ENCODE results near the gene ZC3H11A. TPM values are rescaled to one million over a fixed set of nuclear protein-coding genes. Genes with fewer than 3 reads are reported as not detected.
A peak's percentile ranks its signal among the peaks of the same experiment; 100 is the strongest.

ZC3H11A gene
- total and polyA plus RNA-seq, 2 experiments from 2014 or later = 28.2 to 97.3 TPM

DNA sequence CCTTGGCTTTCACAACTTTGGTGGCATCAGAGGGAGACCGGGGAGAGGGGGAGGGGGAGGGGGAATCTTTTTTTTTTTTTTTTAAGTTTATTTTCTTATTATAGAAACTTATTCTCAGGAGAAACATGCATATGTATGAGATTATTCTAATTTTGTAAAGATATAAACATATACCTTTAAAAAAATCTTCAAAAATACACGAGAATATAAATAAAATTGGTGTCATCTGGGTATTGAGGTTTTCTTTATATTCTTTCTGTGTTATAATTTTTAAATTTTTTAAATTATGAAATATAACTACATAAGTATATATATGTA lies 47.1 kb downstream of the ZC3H11A start (continued):
- TF ChIP-seq, protein P1, sequence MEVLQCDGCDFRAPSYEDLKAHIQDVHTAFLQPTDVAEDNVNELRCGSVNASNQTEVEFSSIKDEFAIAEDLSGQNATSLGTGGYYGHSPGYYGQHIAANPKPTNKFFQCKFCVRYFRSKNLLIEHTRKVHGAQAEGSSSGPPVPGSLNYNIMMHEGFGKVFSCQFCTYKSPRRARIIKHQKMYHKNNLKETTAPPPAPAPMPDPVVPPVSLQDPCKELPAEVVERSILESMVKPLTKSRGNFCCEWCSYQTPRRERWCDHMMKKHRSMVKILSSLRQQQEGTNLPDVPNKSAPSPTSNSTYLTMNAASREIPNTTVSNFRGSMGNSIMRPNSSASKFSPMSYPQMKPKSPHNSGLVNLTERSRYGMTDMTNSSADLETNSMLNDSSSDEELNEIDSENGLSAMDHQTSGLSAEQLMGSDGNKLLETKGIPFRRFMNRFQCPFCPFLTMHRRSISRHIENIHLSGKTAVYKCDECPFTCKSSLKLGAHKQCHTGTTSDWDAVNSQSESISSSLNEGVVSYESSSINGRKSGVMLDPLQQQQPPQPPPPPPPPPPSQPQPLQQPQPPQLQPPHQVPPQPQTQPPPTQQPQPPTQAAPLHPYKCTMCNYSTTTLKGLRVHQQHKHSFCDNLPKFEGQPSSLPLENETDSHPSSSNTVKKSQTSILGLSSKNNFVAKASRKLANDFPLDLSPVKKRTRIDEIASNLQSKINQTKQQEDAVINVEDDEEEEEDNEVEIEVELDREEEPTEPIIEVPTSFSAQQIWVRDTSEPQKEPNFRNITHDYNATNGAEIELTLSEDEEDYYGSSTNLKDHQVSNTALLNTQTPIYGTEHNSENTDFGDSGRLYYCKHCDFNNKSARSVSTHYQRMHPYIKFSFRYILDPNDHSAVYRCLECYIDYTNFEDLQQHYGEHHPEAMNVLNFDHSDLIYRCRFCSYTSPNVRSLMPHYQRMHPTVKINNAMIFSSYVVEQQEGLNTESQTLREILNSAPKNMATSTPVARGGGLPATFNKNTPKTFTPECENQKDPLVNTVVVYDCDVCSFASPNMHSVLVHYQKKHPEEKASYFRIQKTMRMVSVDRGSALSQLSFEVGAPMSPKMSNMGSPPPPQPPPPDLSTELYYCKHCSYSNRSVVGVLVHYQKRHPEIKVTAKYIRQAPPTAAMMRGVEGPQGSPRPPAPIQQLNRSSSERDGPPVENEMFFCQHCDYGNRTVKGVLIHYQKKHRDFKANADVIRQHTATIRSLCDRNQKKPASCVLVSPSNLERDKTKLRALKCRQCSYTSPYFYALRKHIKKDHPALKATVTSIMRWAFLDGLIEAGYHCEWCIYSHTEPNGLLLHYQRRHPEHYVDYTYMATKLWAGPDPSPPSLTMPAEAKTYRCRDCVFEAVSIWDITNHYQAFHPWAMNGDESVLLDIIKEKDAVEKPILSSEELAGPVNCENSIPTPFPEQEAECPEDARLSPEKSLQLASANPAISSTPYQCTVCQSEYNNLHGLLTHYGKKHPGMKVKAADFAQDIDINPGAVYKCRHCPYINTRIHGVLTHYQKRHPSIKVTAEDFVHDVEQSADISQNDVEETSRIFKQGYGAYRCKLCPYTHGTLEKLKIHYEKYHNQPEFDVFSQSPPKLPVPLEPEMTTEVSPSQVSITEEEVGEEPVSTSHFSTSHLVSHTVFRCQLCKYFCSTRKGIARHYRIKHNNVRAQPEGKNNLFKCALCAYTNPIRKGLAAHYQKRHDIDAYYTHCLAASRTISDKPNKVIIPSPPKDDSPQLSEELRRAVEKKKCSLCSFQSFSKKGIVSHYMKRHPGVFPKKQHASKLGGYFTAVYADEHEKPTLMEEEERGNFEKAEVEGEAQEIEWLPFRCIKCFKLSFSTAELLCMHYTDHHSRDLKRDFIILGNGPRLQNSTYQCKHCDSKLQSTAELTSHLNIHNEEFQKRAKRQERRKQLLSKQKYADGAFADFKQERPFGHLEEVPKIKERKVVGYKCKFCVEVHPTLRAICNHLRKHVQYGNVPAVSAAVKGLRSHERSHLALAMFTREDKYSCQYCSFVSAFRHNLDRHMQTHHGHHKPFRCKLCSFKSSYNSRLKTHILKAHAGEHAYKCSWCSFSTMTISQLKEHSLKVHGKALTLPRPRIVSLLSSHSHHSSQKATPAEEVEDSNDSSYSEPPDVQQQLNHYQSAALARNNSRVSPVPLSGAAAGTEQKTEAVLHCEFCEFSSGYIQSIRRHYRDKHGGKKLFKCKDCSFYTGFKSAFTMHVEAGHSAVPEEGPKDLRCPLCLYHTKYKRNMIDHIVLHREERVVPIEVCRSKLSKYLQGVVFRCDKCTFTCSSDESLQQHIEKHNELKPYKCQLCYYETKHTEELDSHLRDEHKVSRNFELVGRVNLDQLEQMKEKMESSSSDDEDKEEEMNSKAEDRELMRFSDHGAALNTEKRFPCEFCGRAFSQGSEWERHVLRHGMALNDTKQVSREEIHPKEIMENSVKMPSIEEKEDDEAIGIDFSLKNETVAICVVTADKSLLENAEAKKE (CRISPR knock-in tag; IDR thresholded peaks at IDR 0.05) = no peak
- TF ChIP-seq STAT1 (IDR thresholded peaks at IDR 0.05; ENCODE audit: unreplicated experiment) (no peak), ZNF114 (CRISPR knock-in tag; IDR thresholded peaks at IDR 0.05) (no peak), JUNB (IDR thresholded peaks at IDR 0.05; ENCODE audit: unreplicated experiment) (no peak)
- TF ChIP-seq, protein P2, sequence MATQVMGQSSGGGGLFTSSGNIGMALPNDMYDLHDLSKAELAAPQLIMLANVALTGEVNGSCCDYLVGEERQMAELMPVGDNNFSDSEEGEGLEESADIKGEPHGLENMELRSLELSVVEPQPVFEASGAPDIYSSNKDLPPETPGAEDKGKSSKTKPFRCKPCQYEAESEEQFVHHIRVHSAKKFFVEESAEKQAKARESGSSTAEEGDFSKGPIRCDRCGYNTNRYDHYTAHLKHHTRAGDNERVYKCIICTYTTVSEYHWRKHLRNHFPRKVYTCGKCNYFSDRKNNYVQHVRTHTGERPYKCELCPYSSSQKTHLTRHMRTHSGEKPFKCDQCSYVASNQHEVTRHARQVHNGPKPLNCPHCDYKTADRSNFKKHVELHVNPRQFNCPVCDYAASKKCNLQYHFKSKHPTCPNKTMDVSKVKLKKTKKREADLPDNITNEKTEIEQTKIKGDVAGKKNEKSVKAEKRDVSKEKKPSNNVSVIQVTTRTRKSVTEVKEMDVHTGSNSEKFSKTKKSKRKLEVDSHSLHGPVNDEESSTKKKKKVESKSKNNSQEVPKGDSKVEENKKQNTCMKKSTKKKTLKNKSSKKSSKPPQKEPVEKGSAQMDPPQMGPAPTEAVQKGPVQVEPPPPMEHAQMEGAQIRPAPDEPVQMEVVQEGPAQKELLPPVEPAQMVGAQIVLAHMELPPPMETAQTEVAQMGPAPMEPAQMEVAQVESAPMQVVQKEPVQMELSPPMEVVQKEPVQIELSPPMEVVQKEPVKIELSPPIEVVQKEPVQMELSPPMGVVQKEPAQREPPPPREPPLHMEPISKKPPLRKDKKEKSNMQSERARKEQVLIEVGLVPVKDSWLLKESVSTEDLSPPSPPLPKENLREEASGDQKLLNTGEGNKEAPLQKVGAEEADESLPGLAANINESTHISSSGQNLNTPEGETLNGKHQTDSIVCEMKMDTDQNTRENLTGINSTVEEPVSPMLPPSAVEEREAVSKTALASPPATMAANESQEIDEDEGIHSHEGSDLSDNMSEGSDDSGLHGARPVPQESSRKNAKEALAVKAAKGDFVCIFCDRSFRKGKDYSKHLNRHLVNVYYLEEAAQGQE (IDR thresholded peaks at IDR 0.05; ENCODE audit: unreplicated experiment) = no peak

DNA sequence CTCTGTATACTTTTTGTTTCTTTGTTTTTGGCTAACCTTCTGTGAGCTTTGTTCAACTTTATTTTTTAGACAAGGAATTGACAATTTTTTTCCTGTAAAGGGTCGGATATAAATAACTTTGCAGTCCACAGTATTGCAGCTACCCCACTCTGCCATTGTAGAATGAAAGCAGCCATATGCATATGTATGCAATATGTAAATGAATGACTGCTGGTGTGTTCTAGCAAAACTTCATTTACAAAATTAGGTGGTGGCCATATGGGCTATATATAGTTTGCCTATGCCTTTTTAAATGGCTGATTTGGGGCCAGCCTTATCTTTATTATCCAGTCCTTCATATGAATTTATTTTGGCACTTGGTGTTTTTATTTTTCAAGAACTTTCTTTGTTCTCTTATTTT lies 48.0 kb downstream of the ZC3H11A start:
- ATAC-seq (no peak), DNase-seq (ENCODE audit: low spot score) (no peak)
- Mint-ChIP-seq H3K9me3 (peaks cover 35% of the 10 kb centered on the region), H3K27ac (no peak overlapping the region), H3K27me3 (ENCODE audit: insufficient read depth, low read depth, poor library complexity) (peaks cover 6% of the 10 kb centered on the region), H3K4me3 (peak overlapping the region; percentile 28; the same call in 1 of the 3 replicates), H3K4me1 (peaks cover 4% of the 10 kb centered on the region; the same call in 2 of the 3 replicates), H3K36me3 (ENCODE audit: low read depth) (peaks cover 90% of the 10 kb centered on the region)
- Histone ChIP-seq H3K27me3 (ENCODE audit: insufficient read depth) (no peaks in the 10 kb centered on the region), H3K9me2 (ENCODE audit: insufficient read depth) (no peaks in the 10 kb centered on the region), H3K4me1 (ENCODE audit: insufficient read depth) (no peaks in the 10 kb centered on the region), H3K4me3 (no peak overlapping the region), H3K4me2 (no peak overlapping the region), H3K36me3 (ENCODE audit: insufficient read depth) (peaks cover 51% of the 10 kb centered on the region), H3K27ac (ENCODE audit: low read depth) (no peak overlapping the region), H3F3A (replicated peaks; ENCODE audit: low read depth) (no peaks in the 10 kb centered on the region), H2AFZ (no peak overlapping the region), H3K79me2 (replicated peaks; ENCODE audit: insufficient read depth) (peaks cover 7% of the 10 kb centered on the region; the same call in 1 of the 2 replicates), H4K20me1 (replicated peaks; ENCODE audit: insufficient read depth) (no peaks in the 10 kb centered on the region; the same call in 1 of the 2 replicates)
- TF ChIP-seq POLR2AphosphoS5 (IDR thresholded peaks at IDR 0.05; ENCODE audit: low read depth) = no peak
- TF ChIP-seq, protein P1 (CRISPR knock-in tag; IDR thresholded peaks at IDR 0.05) = no peak
